ENCODE results near the gene ETS1.

GRCh38 chr11:128597209-128597608 lies 9.9 kb upstream of the ETS1 start:
- TF ChIP-seq CTCF (IDR thresholded peaks at IDR 0.05; ENCODE audit: low read depth, low read length) (no peak), POLR2A (IDR thresholded peaks at IDR 0.05; ENCODE audit: extremely low read depth, insufficient read length) (no peak), MAX (IDR thresholded peaks at IDR 0.05; ENCODE audit: low read depth, low read length) (no peak), MYC (IDR thresholded peaks at IDR 0.05; ENCODE audit: low read depth, low read length) (no peak)
